ENCODE results near the gene HOMER1.
A peak's percentile ranks its signal among the peaks of the same experiment; 100 is the strongest.
"Not testable (repeated sequence)": the region's sequence is repeated elsewhere in the genome, so short reads cannot be mapped to it uniquely, and the experiment has no call there.

HOMER1 gene

GRCh38 chr5:79526493-79526892 is 12.6 kb upstream of the HOMER1 start:
- H3K27me3 ChIP-seq: no peaks in the 10 kb centered on the region
- H3K36me3 ChIP-seq: peaks cover 0 to 4% (median 0%) of the 10 kb centered on the region in 11 experiments; a peak in 1 of 22 replicates
- H3K4me2 ChIP-seq: no peak overlapping the region
- H3K4me1 ChIP-seq: peaks cover 0 to 12% (median 0%) of the 10 kb centered on the region in 10 experiments; a peak in 4 of 20 replicates
- peaks cover 20 to 33% (median 25%) of the 10 kb centered on the region in 11 experiments for H3K9me3 ChIP-seq (replicated peaks in 1 of 11)
- no peak overlapping the region for H3K27ac ChIP-seq
- no peak for TF ChIP-seq Cebpa-rat (IDR thresholded peaks at IDR 0.05)
- no peak overlapping the region for H3K9ac ChIP-seq
- H3K4me3 ChIP-seq: no peak overlapping the region
- no peaks in the 10 kb centered on the region for H4K20me1 ChIP-seq

GRCh38 chr5:79521156-79521555 is 7.2 kb upstream of the HOMER1 start:
- Histone ChIP-seq H3K4me2 (no peak overlapping the region), H3K27ac (no peak overlapping the region), H3K9me3 (replicated peaks in 1 of 11) (peaks cover 10 to 22% (median 16%) of the 10 kb centered on the region in 11 experiments), H3K27me3 (no peaks in the 10 kb centered on the region), H3K36me3 (peaks cover 0 to 4% (median 0%) of the 10 kb centered on the region in 11 experiments; a peak in 1 of 22 replicates), H3K4me1 (peaks cover 9 to 22% (median 17%) of the 10 kb centered on the region in 10 experiments; a peak in 19 of 20 replicates), H3K4me3 (no peak overlapping the region), H4K20me1 (no peaks in the 10 kb centered on the region), H3K9ac (no peak overlapping the region)
- TF ChIP-seq Cebpa-rat (IDR thresholded peaks at IDR 0.05): no peak

GRCh38 chr5:79518718-79519117 is 4.8 kb upstream of the HOMER1 start:
- H3K4me3 ChIP-seq: no peak overlapping the region
- H3K27ac ChIP-seq: no peak overlapping the region
- H4K20me1 ChIP-seq: no peaks in the 10 kb centered on the region

GRCh38 chr5:79517601-79518000 is 3.7 kb upstream of the HOMER1 start:
- Histone ChIP-seq H3K27ac (no peak overlapping the region), H3K4me1 (peaks cover 17 to 31% (median 28%) of the 10 kb centered on the region in 10 experiments)

More at GRCh38 chr5:79518718-79519117, 4.8 kb upstream of the HOMER1 start:
- H3K4me2 ChIP-seq: no peak overlapping the region
- H3K36me3 ChIP-seq: no peaks in the 10 kb centered on the region
- peaks cover 17 to 31% (median 25%) of the 10 kb centered on the region in 10 experiments for H3K4me1 ChIP-seq
- H3K9ac ChIP-seq: no peak overlapping the region
- H3K27me3 ChIP-seq: no peaks in the 10 kb centered on the region
- TF ChIP-seq Cebpa-rat (IDR thresholded peaks at IDR 0.05): no peak
- no peaks in the 10 kb centered on the region for H3K9me3 ChIP-seq (replicated peaks in 1 of 11)

GRCh38 chr5:79516986-79517385 is 3.1 kb upstream of the HOMER1 start:
- Histone ChIP-seq H3K27me3 (no peaks in the 10 kb centered on the region), H3K4me3 (no peak overlapping the region), H3K4me2 (peak overlapping the region in 10 of 11 experiments; percentile 7 to 76 (median 38); a peak in 13 of 22 replicates), H3K36me3 (no peaks in the 10 kb centered on the region), H3K9ac (no peak overlapping the region), H3K27ac (no peak overlapping the region), H3K4me1 (peaks cover 17 to 32% (median 29%) of the 10 kb centered on the region in 10 experiments), H3K9me3 (replicated peaks in 1 of 11) (no peaks in the 10 kb centered on the region), H4K20me1 (peaks cover 0 to 12% (median 0%) of the 10 kb centered on the region in 11 experiments; a peak in 3 of 22 replicates)
- no peak for TF ChIP-seq Cebpa-rat (IDR thresholded peaks at IDR 0.05)

More at GRCh38 chr5:79517601-79518000, 3.7 kb upstream of the HOMER1 start:
- Histone ChIP-seq H3K36me3 (no peaks in the 10 kb centered on the region), H3K4me3 (no peak overlapping the region), H3K27me3 (no peaks in the 10 kb centered on the region), H3K9me3 (replicated peaks in 1 of 11) (no peaks in the 10 kb centered on the region), H3K4me2 (peak overlapping the region in 10 of 11 experiments; percentile 7 to 76 (median 38); a peak in 15 of 22 replicates), H3K9ac (no peak overlapping the region), H4K20me1 (peaks cover 0 to 6% (median 0%) of the 10 kb centered on the region in 11 experiments; a peak in 3 of 22 replicates)
- no peak for TF ChIP-seq Cebpa-rat (IDR thresholded peaks at IDR 0.05)

GRCh38 chr5:79516331-79516730 is 2.4 kb upstream of the HOMER1 start:
- not testable (repeated sequence) for H3K9me3 ChIP-seq (replicated peaks in 1 of 11); H3K36me3 ChIP-seq; H3K27me3 ChIP-seq; H3K9ac ChIP-seq; H3K4me3 ChIP-seq; H3K27ac ChIP-seq
- peak overlapping the region in 5 of 11 experiments; percentile 0 to 73 (median 36); a peak in 7 of 22 replicates for H3K4me2 ChIP-seq
- H3K4me1 ChIP-seq: peaks cover 22 to 37% (median 32%) of the 10 kb centered on the region in 10 experiments
- peaks cover 0 to 18% (median 0%) of the 10 kb centered on the region in 11 experiments; a peak in 5 of 22 replicates for H4K20me1 ChIP-seq

- Histone ChIP-seq H3K27me3 (no peaks in the 10 kb centered on the region), H4K20me1 (peaks cover 0 to 33% (median 14%) of the 10 kb centered on the region in 11 experiments; a peak in 15 of 22 replicates), H3K9me3 (replicated peaks in 1 of 11) (no peaks in the 10 kb centered on the region), H3K9ac (peak overlapping the region; percentile 87 to 97 (median 93)), H3K27ac (peak overlapping the region; percentile 87 to 96 (median 94)), H3K4me1 (peaks cover 35 to 55% (median 50%) of the 10 kb centered on the region in 10 experiments), H3K36me3 (no peaks in the 10 kb centered on the region), H3K4me2 (peak overlapping the region; percentile 86 to 98 (median 92)), H3K4me3 (peak overlapping the region; percentile 68 to 90 (median 80))
- no peak for TF ChIP-seq Cebpa-rat (IDR thresholded peaks at IDR 0.05)
These were observed 614 bp upstream of the HOMER1 start for GRCh38 chr5:79514391-79515105.

- H3K27ac ChIP-seq: peak overlapping the region; percentile 87 to 96 (median 94)
These were observed 628 bp downstream of the HOMER1 start for GRCh38 chr5:79513308-79513703.

More at GRCh38 chr5:79513308-79513703, 628 bp downstream of the HOMER1 start:
- H3K4me1 ChIP-seq: peaks cover 47 to 67% (median 63%) of the 10 kb centered on the region in 10 experiments
- peak overlapping the region; percentile 68 to 90 (median 80) for H3K4me3 ChIP-seq
- TF ChIP-seq Cebpa-rat (IDR thresholded peaks at IDR 0.05): no peak
- H3K36me3 ChIP-seq: no peaks in the 10 kb centered on the region
- H3K9me3 ChIP-seq (replicated peaks in 1 of 11): no peaks in the 10 kb centered on the region
- H3K9ac ChIP-seq: peak overlapping the region; percentile 87 to 97 (median 93)
- peaks cover 0 to 45% (median 21%) of the 10 kb centered on the region in 11 experiments; a peak in 16 of 22 replicates for H4K20me1 ChIP-seq
- H3K4me2 ChIP-seq: peak overlapping the region; percentile 86 to 98 (median 92)
- no peaks in the 10 kb centered on the region for H3K27me3 ChIP-seq

All from BLaER1 treated with 17β-estradiol and CSF1 and Interleukin-3, amounts not matched to agents 10 nM and 100 nM (cell line).